Measurements from ENCODE around the gene HK2.

DNA sequence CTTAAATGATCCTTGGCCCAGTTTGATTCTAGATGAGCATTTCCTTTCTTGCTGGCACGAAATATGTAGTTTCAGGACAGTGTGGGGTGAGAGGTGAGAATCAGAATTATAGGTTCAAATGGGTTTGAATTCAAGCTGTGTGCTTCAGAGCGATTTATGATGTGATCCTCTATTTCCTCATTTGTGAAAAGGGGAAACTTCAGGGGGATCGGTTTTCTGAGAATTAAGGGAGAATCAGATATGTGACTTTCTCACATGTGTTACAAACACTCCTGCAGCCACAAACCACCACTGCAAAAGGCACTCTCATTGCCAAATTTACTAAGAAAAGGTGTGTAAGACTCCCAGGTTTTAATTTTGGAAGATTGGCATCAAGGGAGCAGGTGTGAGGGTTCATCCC lies 24.4 kb downstream of the HK2 start:
- TF ChIP-seq, protein P1, sequence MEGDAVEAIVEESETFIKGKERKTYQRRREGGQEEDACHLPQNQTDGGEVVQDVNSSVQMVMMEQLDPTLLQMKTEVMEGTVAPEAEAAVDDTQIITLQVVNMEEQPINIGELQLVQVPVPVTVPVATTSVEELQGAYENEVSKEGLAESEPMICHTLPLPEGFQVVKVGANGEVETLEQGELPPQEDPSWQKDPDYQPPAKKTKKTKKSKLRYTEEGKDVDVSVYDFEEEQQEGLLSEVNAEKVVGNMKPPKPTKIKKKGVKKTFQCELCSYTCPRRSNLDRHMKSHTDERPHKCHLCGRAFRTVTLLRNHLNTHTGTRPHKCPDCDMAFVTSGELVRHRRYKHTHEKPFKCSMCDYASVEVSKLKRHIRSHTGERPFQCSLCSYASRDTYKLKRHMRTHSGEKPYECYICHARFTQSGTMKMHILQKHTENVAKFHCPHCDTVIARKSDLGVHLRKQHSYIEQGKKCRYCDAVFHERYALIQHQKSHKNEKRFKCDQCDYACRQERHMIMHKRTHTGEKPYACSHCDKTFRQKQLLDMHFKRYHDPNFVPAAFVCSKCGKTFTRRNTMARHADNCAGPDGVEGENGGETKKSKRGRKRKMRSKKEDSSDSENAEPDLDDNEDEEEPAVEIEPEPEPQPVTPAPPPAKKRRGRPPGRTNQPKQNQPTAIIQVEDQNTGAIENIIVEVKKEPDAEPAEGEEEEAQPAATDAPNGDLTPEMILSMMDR (IDR thresholded peaks at IDR 0.05), result no peak
- no peak for TF ChIP-seq POLR2A (IDR thresholded peaks at IDR 0.05)

All from uterus (tissue), 2 donors.